SU-DHL-6 (cell line): Measurements from ENCODE around the gene ABCC4.

ENCODE experiments used
- H2AFZ ChIP-seq: fragments of 200-600 bp; sonication (generic); 2 replicates; pipeline ENCODE4 v1.6.1; 2014; ENCODE audit warnings: low read depth, mild to moderate bottlenecking, moderate library complexity, mixed read lengths, antibody characterized with exemption, low read length; ENCODE audit not compliant: severe bottlenecking
- H3F3A ChIP-seq: fragments of 200-600 bp; shearing (Covaris generic); 2 replicates; pipeline ENCODE4 v1.6.0; 2016; ENCODE audit warnings: antibody characterized with exemption, mild to moderate bottlenecking; ENCODE audit not compliant: insufficient read depth
- H3K27ac ChIP-seq: fragments of 200-600 bp; sonication (generic); 2 replicates; pipeline ENCODE4 v1.5.1; 2016; ENCODE audit warnings: low read depth, mild to moderate bottlenecking, low read length, moderate library complexity, mixed read lengths
- H3K27me3 ChIP-seq: fragments of 200-600 bp; sonication (generic), shearing (Covaris generic); 2 replicates; pipeline ENCODE4 v1.6.0; 2014; ENCODE audit warnings: mild to moderate bottlenecking, low read length
- H3K36me3 ChIP-seq: fragments of 200-600 bp; sonication (generic); 2 replicates; pipeline ENCODE4 v1.6.1; 2014; ENCODE audit warnings: mild to moderate bottlenecking, low read length, mixed read lengths
- H3K4me2 ChIP-seq: fragments of 300-600, 200-600 bp; shearing (Covaris generic), sonication (generic); 2 replicates; pipeline ENCODE4 v1.6.0; 2014; ENCODE audit warnings: low read length, low read depth, mild to moderate bottlenecking; ENCODE audit not compliant: poor library complexity, severe bottlenecking
- H3K4me3 ChIP-seq: fragments of 200-600 bp; sonication (generic); 2 replicates; pipeline ENCODE4 v1.5.1; 2014; ENCODE audit warnings: antibody characterized with exemption, low read length, mild to moderate bottlenecking, mixed read lengths; ENCODE audit not compliant: insufficient read depth, poor library complexity, severe bottlenecking
- H3K79me2 ChIP-seq: fragments of 200-600 bp; sonication (generic); 2 replicates; pipeline ENCODE4 v1.6.1; 2014; ENCODE audit warnings: mild to moderate bottlenecking, low read length, moderate library complexity; ENCODE audit not compliant: insufficient read depth
- H3K9ac ChIP-seq: fragments of 200-600 bp; sonication (generic); 2 replicates; pipeline ENCODE4 v1.7.0; 2014; ENCODE audit warnings: mild to moderate bottlenecking, low read length
- H3K9me2 ChIP-seq: fragments of 200-600 bp; sonication (generic); replicated peaks from 2 replicates; pipeline ENCODE4 v1.6.1; 2014; ENCODE audit warnings: low read length; ENCODE audit not compliant: insufficient read depth
- H3K9me3 ChIP-seq: fragments of 200-600 bp; sonication (generic); 2 replicates; pipeline ENCODE4 v1.6.1; 2014; ENCODE audit warnings: low read length, mixed read lengths; ENCODE audit not compliant: insufficient read depth
- H4K20me1 ChIP-seq: fragments of 200-600 bp; sonication (generic); 2 replicates; pipeline ENCODE4 v1.6.1; 2014; ENCODE audit warnings: low read depth, mild to moderate bottlenecking, antibody characterized with exemption, low read length, moderate library complexity, mixed read lengths
- EZH2phosphoT487 ChIP-seq: fragments of 200-600 bp; sonication (generic), shearing (Covaris generic); conservative IDR thresholded peaks from 2 replicates; pipeline ENCODE4 v1.6.1; 2018; ENCODE audit warnings: mild to moderate bottlenecking, antibody characterized with exemption, low read length, moderate library complexity, mixed read lengths
- TF ChIP-seq, protein P1 (sequence below): fragments of 200-600 bp; sonication (generic); IDR thresholded peaks from one replicate; pipeline ENCODE4 v1.5.1; 2017; ENCODE audit warnings: antibody characterized with exemption, mild to moderate bottlenecking, low read length, moderate library complexity; ENCODE audit not compliant: insufficient read depth, poor library complexity, severe bottlenecking

ABCC4 gene

GRCh38 chr13:95304453-95304852 is 3.2 kb upstream of the ABCC4 start:
- Histone ChIP-seq H3K4me2 (no peak overlapping the region), H3K9me2 (no peaks in the 10 kb centered on the region), H3K9ac (no peak overlapping the region), H3K79me2 (peaks cover 16% of the 10 kb centered on the region), H3F3A (peaks cover 7% of the 10 kb centered on the region; the same call in 1 of the 2 replicates), H3K4me3 (no peak overlapping the region), H3K27me3 (no peaks in the 10 kb centered on the region), H4K20me1 (no peaks in the 10 kb centered on the region), H3K9me3 (no peaks in the 10 kb centered on the region), H2AFZ (no peak overlapping the region), H3K27ac (no peak overlapping the region), H3K36me3 (no peaks in the 10 kb centered on the region)
- TF ChIP-seq, protein P1, sequence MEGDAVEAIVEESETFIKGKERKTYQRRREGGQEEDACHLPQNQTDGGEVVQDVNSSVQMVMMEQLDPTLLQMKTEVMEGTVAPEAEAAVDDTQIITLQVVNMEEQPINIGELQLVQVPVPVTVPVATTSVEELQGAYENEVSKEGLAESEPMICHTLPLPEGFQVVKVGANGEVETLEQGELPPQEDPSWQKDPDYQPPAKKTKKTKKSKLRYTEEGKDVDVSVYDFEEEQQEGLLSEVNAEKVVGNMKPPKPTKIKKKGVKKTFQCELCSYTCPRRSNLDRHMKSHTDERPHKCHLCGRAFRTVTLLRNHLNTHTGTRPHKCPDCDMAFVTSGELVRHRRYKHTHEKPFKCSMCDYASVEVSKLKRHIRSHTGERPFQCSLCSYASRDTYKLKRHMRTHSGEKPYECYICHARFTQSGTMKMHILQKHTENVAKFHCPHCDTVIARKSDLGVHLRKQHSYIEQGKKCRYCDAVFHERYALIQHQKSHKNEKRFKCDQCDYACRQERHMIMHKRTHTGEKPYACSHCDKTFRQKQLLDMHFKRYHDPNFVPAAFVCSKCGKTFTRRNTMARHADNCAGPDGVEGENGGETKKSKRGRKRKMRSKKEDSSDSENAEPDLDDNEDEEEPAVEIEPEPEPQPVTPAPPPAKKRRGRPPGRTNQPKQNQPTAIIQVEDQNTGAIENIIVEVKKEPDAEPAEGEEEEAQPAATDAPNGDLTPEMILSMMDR, result no peak
- no peak for TF ChIP-seq EZH2phosphoT487

GRCh38 chr13:95301968-95302393 is 730 bp upstream of the ABCC4 start:
- Histone ChIP-seq H3K27me3 (no peaks in the 10 kb centered on the region), H3K9ac (peak overlapping the region; percentile 88), H4K20me1 (no peaks in the 10 kb centered on the region), H3K79me2 (peaks cover 38% of the 10 kb centered on the region), H2AFZ (peak overlapping the region; percentile 91), H3K4me2 (peak overlapping the region; percentile 78), H3F3A (peaks cover 7% of the 10 kb centered on the region; the same call in 1 of the 2 replicates), H3K4me3 (peak overlapping the region; percentile 69), H3K9me2 (no peaks in the 10 kb centered on the region), H3K27ac (no peak overlapping the region), H3K36me3 (no peaks in the 10 kb centered on the region), H3K9me3 (no peaks in the 10 kb centered on the region)
- TF ChIP-seq, protein P1, result no peak
- no peak for TF ChIP-seq EZH2phosphoT487

DNA sequence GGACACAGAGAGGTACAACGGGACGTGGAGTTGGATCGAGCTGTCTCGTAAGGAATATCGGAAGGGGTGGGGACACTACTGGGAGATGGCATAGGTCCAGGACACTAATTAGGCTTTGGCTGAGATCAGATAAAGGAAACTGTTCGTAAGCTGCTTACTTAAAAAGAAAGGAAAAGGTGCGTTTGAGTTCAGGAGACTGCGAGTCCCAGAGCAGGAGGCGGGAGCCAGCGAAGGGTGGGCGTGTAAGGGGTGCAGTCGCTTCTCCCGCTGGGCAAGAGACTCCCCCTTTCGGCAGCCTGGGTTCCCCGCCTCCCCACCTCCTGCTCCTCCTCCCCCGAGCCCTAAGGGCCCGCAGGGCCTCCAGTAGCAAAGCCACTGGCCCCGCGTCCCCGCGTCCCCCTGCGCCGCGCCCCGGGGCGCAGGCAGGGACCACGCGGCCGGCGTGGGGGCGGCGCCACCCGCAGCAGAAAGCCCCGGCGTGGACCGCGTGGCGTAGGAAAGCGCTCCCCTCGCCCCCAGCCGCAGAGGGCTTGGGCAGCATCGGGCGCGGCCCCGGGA is 547 bp downstream of the ABCC4 start:
- Histone ChIP-seq H3K9ac (peak overlapping the region; percentile 88), H3K4me2 (peak overlapping the region; percentile 78), H4K20me1 (no peaks in the 10 kb centered on the region), H3K4me3 (peak overlapping the region; percentile 69), H2AFZ (peak overlapping the region; percentile 98), H3K27ac (peak overlapping the region; percentile 42), H3K9me2 (no peaks in the 10 kb centered on the region), H3F3A (peaks cover 7% of the 10 kb centered on the region; the same call in 1 of the 2 replicates), H3K79me2 (peaks cover 46% of the 10 kb centered on the region), H3K9me3 (no peaks in the 10 kb centered on the region), H3K36me3 (no peaks in the 10 kb centered on the region), H3K27me3 (no peaks in the 10 kb centered on the region)
- TF ChIP-seq EZH2phosphoT487, result no peak
- TF ChIP-seq, protein P1, result peak; percentile 49
